GM03348 (cell line): ENCODE measurements around the gene NRAS.

Experiments
- DNase-seq: peaks from one replicate; pipeline ENCODE4 v3.0.0; 2012; ENCODE audit warnings: low spot score

Gene NRAS

GRCh38 chr1:114676115-114676514, 40.5 kb downstream of the NRAS start:
- no peak for DNase-seq

GRCh38 chr1:114671939-114672275, 44.7 kb downstream of the NRAS start:
- no peak for DNase-seq

- peak; percentile 36 for DNase-seq
These were observed 45.3 kb downstream of the NRAS start for GRCh38 chr1:114671011-114671938.

GRCh38 chr1:114670083-114671010, 46.2 kb downstream of the NRAS start:
- DNase-seq, result peak; percentile 99

- DNase-seq, result no peak
These were observed 46.9 kb downstream of the NRAS start, which contains the start of gene DENND2C for GRCh38 chr1:114669562-114670082. Gene DENND2C, minus strand, starts transcription at chr1:114670049. Its CDS starts 44,065 bp downstream, at chr1:114625984.

GRCh38 chr1:114668784-114669561, 47.6 kb downstream of the NRAS start:
- peak; percentile 43 for DNase-seq

GRCh38 chr1:114668373-114668772, 48.2 kb downstream of the NRAS start:
- no peak for DNase-seq

GRCh38 chr1:114666954-114667353, 49.6 kb downstream of the NRAS start:
- no peak for DNase-seq

GRCh38 chr1:114660238-114660637, 56.3 kb downstream of the NRAS start:
- DNase-seq, result no peak
